Prostate gland (tissue), 2 donors: ENCODE data around the gene NSD1.

Experiments
- POLR2AphosphoS5 ChIP-seq: sonication (generic); formaldehyde crosslinking; IDR thresholded peaks from one replicate; pipeline ENCODE4 v1.6.1; 2017; ENCODE audit warnings: antibody characterized with exemption
- TF ChIP-seq, protein P1 (sequence below), 4 experiments: fragments of 200-600 bp in 2 of 4; fragments of 450-650 bp in 2 of 4; sonication (generic) in 2 of 4; IDR thresholded peaks; 1 replicate in 3 of 4; 2 replicates in 1 of 4; pipeline ENCODE4 v1.5.1; 2016 to 2019; ENCODE audit warnings: antibody characterized with exemption in 4 of 4, mild to moderate bottlenecking in 2 of 4, moderate library complexity in 2 of 4

DNA sequence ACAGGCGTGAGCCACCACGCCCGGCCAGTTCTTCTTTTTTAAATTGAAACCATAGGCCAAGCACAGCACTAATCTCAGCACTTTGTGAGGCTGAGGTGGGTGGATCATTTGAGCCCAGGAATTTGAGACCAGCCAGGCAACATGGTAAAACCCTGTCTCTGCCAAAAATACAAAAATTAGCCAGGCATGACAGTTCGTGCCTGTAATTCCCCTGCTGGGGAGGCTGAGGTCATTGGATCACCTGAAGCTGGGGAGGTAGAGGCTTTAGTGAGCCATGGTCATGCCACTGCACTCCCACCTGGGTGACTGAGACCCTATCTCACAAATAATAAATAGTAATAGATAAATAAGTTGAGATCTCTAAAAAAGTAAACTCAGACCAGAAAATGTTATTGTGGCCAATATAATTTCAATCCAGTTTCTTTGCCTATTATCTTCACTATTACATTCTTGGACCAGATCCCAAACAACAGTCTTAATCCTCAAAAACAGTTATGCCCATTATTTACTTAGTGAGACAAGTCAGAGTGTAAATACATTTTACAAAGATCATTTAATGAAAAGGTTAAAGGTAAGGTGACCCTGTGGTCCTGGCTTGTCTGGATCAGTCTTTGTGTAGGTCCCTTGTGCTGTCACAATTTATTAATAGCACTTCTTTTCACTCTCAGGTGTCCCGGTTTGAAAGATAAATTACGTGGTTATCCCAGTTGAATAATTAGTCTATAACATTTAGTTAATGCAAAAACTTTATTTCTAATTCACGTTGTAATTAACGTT, 116.4 kb downstream of the NSD1 start:
- TF ChIP-seq, protein P1, sequence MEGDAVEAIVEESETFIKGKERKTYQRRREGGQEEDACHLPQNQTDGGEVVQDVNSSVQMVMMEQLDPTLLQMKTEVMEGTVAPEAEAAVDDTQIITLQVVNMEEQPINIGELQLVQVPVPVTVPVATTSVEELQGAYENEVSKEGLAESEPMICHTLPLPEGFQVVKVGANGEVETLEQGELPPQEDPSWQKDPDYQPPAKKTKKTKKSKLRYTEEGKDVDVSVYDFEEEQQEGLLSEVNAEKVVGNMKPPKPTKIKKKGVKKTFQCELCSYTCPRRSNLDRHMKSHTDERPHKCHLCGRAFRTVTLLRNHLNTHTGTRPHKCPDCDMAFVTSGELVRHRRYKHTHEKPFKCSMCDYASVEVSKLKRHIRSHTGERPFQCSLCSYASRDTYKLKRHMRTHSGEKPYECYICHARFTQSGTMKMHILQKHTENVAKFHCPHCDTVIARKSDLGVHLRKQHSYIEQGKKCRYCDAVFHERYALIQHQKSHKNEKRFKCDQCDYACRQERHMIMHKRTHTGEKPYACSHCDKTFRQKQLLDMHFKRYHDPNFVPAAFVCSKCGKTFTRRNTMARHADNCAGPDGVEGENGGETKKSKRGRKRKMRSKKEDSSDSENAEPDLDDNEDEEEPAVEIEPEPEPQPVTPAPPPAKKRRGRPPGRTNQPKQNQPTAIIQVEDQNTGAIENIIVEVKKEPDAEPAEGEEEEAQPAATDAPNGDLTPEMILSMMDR (IDR thresholded peaks at IDR 0.05): no peak
- no peak for TF ChIP-seq POLR2AphosphoS5
